ENCODE results near the gene BCAS1. TPM values are rescaled to one million over a fixed set of nuclear protein-coding genes. Genes with fewer than 3 reads are reported as not detected.

Gene BCAS1
- polyA plus RNA-seq, 1 of the 3 experiments (the other 2 are of a cell fraction) = not detected

GRCh38 chr20:54090230-54091119 lies 20.1 kb upstream of the BCAS1 start (continued):
- TF ChIP-seq IRF3 (IDR thresholded peaks at IDR 0.05; ENCODE audit: low read depth, low read length) (no peak), TCF12 (IDR thresholded peaks at IDR 0.05) (no peak), PBX3 (IDR thresholded peaks at IDR 0.05) (no peak)

- no peak for DNase-seq
- H3K36me3 ChIP-seq (replicated peaks in 1 of 2; ENCODE audit: control insufficient read depth in 1 of 2, insufficient read depth in 2 of 2, low read length in 1 of 2) = no peaks in the 10 kb centered on the region
- no peaks in the 10 kb centered on the region; the same call in 1 of the 2 replicates for H3K9me2 ChIP-seq
- H3F3A ChIP-seq (replicated peaks; ENCODE audit: insufficient read depth) = no peaks in the 10 kb centered on the region
- H3K4me1 ChIP-seq (ENCODE audit: control insufficient read depth in 1 of 2, insufficient read depth in 2 of 2, low read depth in 1 of 2, low read length in 1 of 2) = no peaks in the 10 kb centered on the region
- H3K27me3 ChIP-seq (ENCODE audit: insufficient read depth) = no peaks in the 10 kb centered on the region
- no peak overlapping the region for H3K27ac ChIP-seq (ENCODE audit: low read depth in 2 of 2, low read length in 1 of 2)
- 22% methylated on average over 1 of the region's 1 CpG for WGBS (ENCODE audit: low lambda C conversion rate)
- TF ChIP-seq, protein P1, sequence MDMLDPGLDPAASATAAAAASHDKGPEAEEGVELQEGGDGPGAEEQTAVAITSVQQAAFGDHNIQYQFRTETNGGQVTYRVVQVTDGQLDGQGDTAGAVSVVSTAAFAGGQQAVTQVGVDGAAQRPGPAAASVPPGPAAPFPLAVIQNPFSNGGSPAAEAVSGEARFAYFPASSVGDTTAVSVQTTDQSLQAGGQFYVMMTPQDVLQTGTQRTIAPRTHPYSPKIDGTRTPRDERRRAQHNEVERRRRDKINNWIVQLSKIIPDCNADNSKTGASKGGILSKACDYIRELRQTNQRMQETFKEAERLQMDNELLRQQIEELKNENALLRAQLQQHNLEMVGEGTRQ (IDR thresholded peaks at IDR 0.05; ENCODE audit: borderline replicate concordance, low read depth, low read length) = no peak
- TF ChIP-seq, protein P2, sequence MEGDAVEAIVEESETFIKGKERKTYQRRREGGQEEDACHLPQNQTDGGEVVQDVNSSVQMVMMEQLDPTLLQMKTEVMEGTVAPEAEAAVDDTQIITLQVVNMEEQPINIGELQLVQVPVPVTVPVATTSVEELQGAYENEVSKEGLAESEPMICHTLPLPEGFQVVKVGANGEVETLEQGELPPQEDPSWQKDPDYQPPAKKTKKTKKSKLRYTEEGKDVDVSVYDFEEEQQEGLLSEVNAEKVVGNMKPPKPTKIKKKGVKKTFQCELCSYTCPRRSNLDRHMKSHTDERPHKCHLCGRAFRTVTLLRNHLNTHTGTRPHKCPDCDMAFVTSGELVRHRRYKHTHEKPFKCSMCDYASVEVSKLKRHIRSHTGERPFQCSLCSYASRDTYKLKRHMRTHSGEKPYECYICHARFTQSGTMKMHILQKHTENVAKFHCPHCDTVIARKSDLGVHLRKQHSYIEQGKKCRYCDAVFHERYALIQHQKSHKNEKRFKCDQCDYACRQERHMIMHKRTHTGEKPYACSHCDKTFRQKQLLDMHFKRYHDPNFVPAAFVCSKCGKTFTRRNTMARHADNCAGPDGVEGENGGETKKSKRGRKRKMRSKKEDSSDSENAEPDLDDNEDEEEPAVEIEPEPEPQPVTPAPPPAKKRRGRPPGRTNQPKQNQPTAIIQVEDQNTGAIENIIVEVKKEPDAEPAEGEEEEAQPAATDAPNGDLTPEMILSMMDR (IDR thresholded peaks at IDR 0.05) = no peak
- TF ChIP-seq GABPA (IDR thresholded peaks at IDR 0.05; ENCODE audit: low read depth) (no peak), NFIC (IDR thresholded peaks at IDR 0.05; ENCODE audit: borderline replicate concordance) (no peak), NRF1 (IDR thresholded peaks at IDR 0.05; ENCODE audit: low read depth, low read length) (no peak), TEAD4 (IDR thresholded peaks at IDR 0.05; ENCODE audit: borderline replicate concordance, insufficient read depth) (no peak), RFX5 (IDR thresholded peaks at IDR 0.05; ENCODE audit: low read length) (no peak)
- no peaks in the 10 kb centered on the region for H4K20me1 ChIP-seq (ENCODE audit: insufficient read depth)
- H3K9me3 ChIP-seq = no peaks in the 10 kb centered on the region
- no peak overlapping the region for H2AFZ ChIP-seq (ENCODE audit: low read depth)
- ChIA-PET POLR2A (no interaction called here), CTCF (no interaction called here)
- H3K4me3 ChIP-seq (ENCODE audit: low read depth in 2 of 2, low read length in 1 of 2) = no peak overlapping the region
- H3K79me2 ChIP-seq (ENCODE audit: insufficient read depth) = no peaks in the 10 kb centered on the region
- H3K9ac ChIP-seq = no peak overlapping the region
- H3K4me2 ChIP-seq = no peak overlapping the region
Measured at GRCh38 chr20:54088430-54088829, 18.0 kb upstream of the BCAS1 start.

All from SK-N-SH (cell line).